NCI-H446 (cell line): ENCODE results near the gene NAE1.
"Not testable (repeated sequence)": the region's sequence is repeated elsewhere in the genome, so short reads cannot be mapped to it uniquely, and the experiment has no call there.

ENCODE experiments used
- DNase-seq, 2 experiments: peaks; one replicate each; lab custom pipeline; 2025; lab: John Stamatoyannopoulos, UW

Gene NAE1

GRCh38 chr16:66830422-66831404 lies at the start of gene NAE1:
Gene NAE1, minus strand, starts transcription at chr16:66830976. Its CDS starts 77 bp downstream, at chr16:66830899.
- DNase-seq: peak; percentile 51 to 91

- DNase-seq: no peak
Measured at GRCh38 chr16:66878067-66878466, 47.3 kb upstream of the NAE1 start.

- DNase-seq: no peak
Measured at GRCh38 chr16:66874079-66874775, 43.5 kb upstream of the NAE1 start.

- DNase-seq: no peak
Measured at GRCh38 chr16:66873685-66874055, 42.9 kb upstream of the NAE1 start.

- DNase-seq: peak; percentile 40 to 81
Measured at GRCh38 chr16:66872943-66873684, 42.3 kb upstream of the NAE1 start.

GRCh38 chr16:66872559-66872942 lies 41.8 kb upstream of the NAE1 start:
- no peak for DNase-seq

GRCh38 chr16:66871840-66872239 lies 41.1 kb upstream of the NAE1 start:
- DNase-seq: no peak

GRCh38 chr16:66871363-66871762 lies 40.6 kb upstream of the NAE1 start:
- DNase-seq: not testable (repeated sequence)

GRCh38 chr16:66869424-66869823 lies 38.6 kb upstream of the NAE1 start:
- no peak for DNase-seq

GRCh38 chr16:66863707-66864106 lies 32.9 kb upstream of the NAE1 start:
- no peak for DNase-seq

GRCh38 chr16:66862023-66862520 lies 31.3 kb upstream of the NAE1 start:
- DNase-seq: no peak

GRCh38 chr16:66859397-66860068 lies 28.8 kb upstream of the NAE1 start:
- DNase-seq: peak in 1 of 2 experiments; percentile 5

GRCh38 chr16:66858740-66859396 lies 28.1 kb upstream of the NAE1 start:
- DNase-seq: peak in 1 of 2 experiments; percentile 56

GRCh38 chr16:66857437-66857836 lies 26.7 kb upstream of the NAE1 start:
- no peak for DNase-seq

- DNase-seq: no peak
Measured at GRCh38 chr16:66856801-66857200, 26.0 kb upstream of the NAE1 start.

GRCh38 chr16:66856184-66856730 lies 25.5 kb upstream of the NAE1 start:
- DNase-seq: no peak

GRCh38 chr16:66853261-66854139 lies 22.7 kb upstream of the NAE1 start:
- DNase-seq: no peak

- no peak for DNase-seq
Measured at GRCh38 chr16:66851166-66851964, 20.6 kb upstream of the NAE1 start.
